ENCODE measurements around the gene TMEM132D. TPM values are rescaled to one million over a fixed set of nuclear protein-coding genes. Genes with fewer than 3 reads are reported as not detected.

Gene TMEM132D
- total and polyA plus RNA-seq, 2 of the 8 experiments (the other 6 are each of a cell fraction or from before 2014, with no cell fraction given) = 3.5 to 10.1 TPM

- no peak for TF ChIP-seq ASH2L (IDR thresholded peaks at IDR 0.05; ENCODE audit: low read length)
- no peak for TF ChIP-seq GTF2F1 (IDR thresholded peaks at IDR 0.05; ENCODE audit: borderline replicate concordance, low read depth, low read length)
- no peak for TF ChIP-seq JUN (IDR thresholded peaks at IDR 0.05; ENCODE audit: low read depth, low read length)
- TF ChIP-seq NANOG (IDR thresholded peaks at IDR 0.05; ENCODE audit: insufficient read depth, low read depth, low read length, poor library complexity, severe bottlenecking) = no peak
- TF ChIP-seq SIX5 (IDR thresholded peaks at IDR 0.05; ENCODE audit: low read depth, low read length) = no peak
- TF ChIP-seq CBX8 (IDR thresholded peaks at IDR 0.05; ENCODE audit: borderline replicate concordance, low read depth, low read length) = no peak
- TF ChIP-seq USF2 (IDR thresholded peaks at IDR 0.05; ENCODE audit: low read length) = no peak
- no peak for TF ChIP-seq E2F6 (IDR thresholded peaks at IDR 0.05)
These were observed at the start of gene TMEM132D (continued) for GRCh38 chr12:129903956-129904829.

Data from H1 (cell line).